Measurements from ENCODE around the gene GRM7.

Gene GRM7

GRCh38 chr3:7700539-7700938 is 839.6 kb downstream of the GRM7 start:
- Histone ChIP-seq H3K79me1 (ENCODE audit: low read length) (peaks cover 3% of the 10 kb centered on the region), H2AFZ (ENCODE audit: insufficient read depth, low read length, poor library complexity) (no peak overlapping the region), H4K12ac (ENCODE audit: low read depth, low read length) (no peak overlapping the region), H4K8ac (ENCODE audit: low read depth, low read length) (no peak overlapping the region), H3K27me3 (ENCODE audit: insufficient read depth, low read length) (no peaks in the 10 kb centered on the region), H3K9me3 (ENCODE audit: insufficient read depth, low read depth, low read length) (no peaks in the 10 kb centered on the region), H3K14ac (ENCODE audit: low read length) (no peak overlapping the region), H3K9ac (ENCODE audit: low read length) (no peak overlapping the region), H3K18ac (ENCODE audit: low read length) (no peak overlapping the region), H3K27ac (ENCODE audit: low read depth, low read length) (no peak overlapping the region), H3K4me1 (ENCODE audit: control insufficient read depth in 1 of 2, insufficient read depth in 2 of 2, low read length in 2 of 2) (no peaks in the 10 kb centered on the region), H3K4ac (ENCODE audit: low read depth, low read length) (no peak overlapping the region), H3K4me2 (ENCODE audit: low read length) (no peak overlapping the region), H2AK5ac (ENCODE audit: low read length) (no peak overlapping the region), H3K36me3 (ENCODE audit: control insufficient read depth in 1 of 2, insufficient read depth in 2 of 2, low read length in 2 of 2) (no peaks in the 10 kb centered on the region), H4K91ac (ENCODE audit: low read depth, low read length) (no peak overlapping the region), H2BK120ac (ENCODE audit: insufficient read depth, low read length, poor library complexity) (no peak overlapping the region), H3K79me2 (ENCODE audit: control insufficient read depth, insufficient read depth, low read length, poor library complexity) (no peaks in the 10 kb centered on the region), H3K23ac (ENCODE audit: low read length) (no peak overlapping the region), H3K4me3 (ENCODE audit: low read depth, low read length) (no peak overlapping the region), H2BK5ac (ENCODE audit: low read depth, low read length, poor library complexity) (no peak overlapping the region), H2BK12ac (ENCODE audit: low read length) (no peak overlapping the region)
- DNase-seq: no peak
- WGBS (ENCODE audit: extremely low coverage, insufficient coverage, insufficient read length): no CpG with 5 or more reads among the region's 2 CpGs

- no peaks in the 10 kb centered on the region for H3K27me3 ChIP-seq (ENCODE audit: insufficient read depth, low read length)
- WGBS (ENCODE audit: extremely low coverage, insufficient coverage, insufficient read length): no CpG with 5 or more reads among the region's 6 CpGs
Observed at GRCh38 chr3:7700977-7701376, 840.1 kb downstream of the GRM7 start.

GRCh38 chr3:7707187-7707586 is 846.3 kb downstream of the GRM7 start:
- no peak overlapping the region for H2BK12ac ChIP-seq (ENCODE audit: low read length)
- H3K36me3 ChIP-seq (ENCODE audit: control insufficient read depth in 1 of 2, insufficient read depth in 2 of 2, low read length in 2 of 2): no peaks in the 10 kb centered on the region
- H3K4ac ChIP-seq (ENCODE audit: low read depth, low read length): no peak overlapping the region
- H2AFZ ChIP-seq (ENCODE audit: insufficient read depth, low read length, poor library complexity): no peak overlapping the region
- peak in 1 of 2 donors; percentile 9 for DNase-seq
- no peak overlapping the region for H4K12ac ChIP-seq (ENCODE audit: low read depth, low read length)
- H3K23ac ChIP-seq (ENCODE audit: low read length): no peak overlapping the region
- H3K4me2 ChIP-seq (ENCODE audit: low read length): no peak overlapping the region
- no CpG with 5 or more reads among the region's 3 CpGs for WGBS (ENCODE audit: extremely low coverage, insufficient coverage, insufficient read length)
- no peak overlapping the region for H3K4me3 ChIP-seq (ENCODE audit: low read depth, low read length)
- no peaks in the 10 kb centered on the region for H3K27me3 ChIP-seq (ENCODE audit: insufficient read depth, low read length)
- no peak overlapping the region for H3K27ac ChIP-seq (ENCODE audit: low read depth, low read length)
- H4K8ac ChIP-seq (ENCODE audit: low read depth, low read length): peak overlapping the region; percentile 74
- H4K91ac ChIP-seq (ENCODE audit: low read depth, low read length): no peak overlapping the region
- H3K18ac ChIP-seq (ENCODE audit: low read length): no peak overlapping the region
- H3K14ac ChIP-seq (ENCODE audit: low read length): no peak overlapping the region
- no peak overlapping the region for H2AK5ac ChIP-seq (ENCODE audit: low read length)
- peaks cover 19% of the 10 kb centered on the region for H3K79me1 ChIP-seq (ENCODE audit: low read length)
- peaks cover 6 to 12% of the 10 kb centered on the region in 2 experiments for H3K4me1 ChIP-seq (ENCODE audit: control insufficient read depth in 1 of 2, insufficient read depth in 2 of 2, low read length in 2 of 2)
- H2BK120ac ChIP-seq (ENCODE audit: insufficient read depth, low read length, poor library complexity): no peak overlapping the region
- no peaks in the 10 kb centered on the region for H3K79me2 ChIP-seq (ENCODE audit: control insufficient read depth, insufficient read depth, low read length, poor library complexity)
- no peak overlapping the region for H3K9ac ChIP-seq (ENCODE audit: low read length)
- H2BK5ac ChIP-seq (ENCODE audit: low read depth, low read length, poor library complexity): peak overlapping the region; percentile 38
- no peaks in the 10 kb centered on the region for H3K9me3 ChIP-seq (ENCODE audit: insufficient read depth, low read depth, low read length)

More at GRCh38 chr3:7700977-7701376, 840.1 kb downstream of the GRM7 start:
- Histone ChIP-seq H2BK12ac (ENCODE audit: low read length) (no peak overlapping the region), H4K8ac (ENCODE audit: low read depth, low read length) (no peak overlapping the region), H3K23ac (ENCODE audit: low read length) (no peak overlapping the region), H3K79me2 (ENCODE audit: control insufficient read depth, insufficient read depth, low read length, poor library complexity) (no peaks in the 10 kb centered on the region), H3K18ac (ENCODE audit: low read length) (no peak overlapping the region), H3K4me3 (ENCODE audit: low read depth, low read length) (no peak overlapping the region), H2AFZ (ENCODE audit: insufficient read depth, low read length, poor library complexity) (no peak overlapping the region), H2BK5ac (ENCODE audit: low read depth, low read length, poor library complexity) (no peak overlapping the region), H3K4me1 (ENCODE audit: control insufficient read depth in 1 of 2, insufficient read depth in 2 of 2, low read length in 2 of 2) (no peaks in the 10 kb centered on the region), H4K12ac (ENCODE audit: low read depth, low read length) (no peak overlapping the region), H3K4ac (ENCODE audit: low read depth, low read length) (no peak overlapping the region), H3K79me1 (ENCODE audit: low read length) (peaks cover 3% of the 10 kb centered on the region), H3K9me3 (ENCODE audit: insufficient read depth, low read depth, low read length) (no peaks in the 10 kb centered on the region), H3K27ac (ENCODE audit: low read depth, low read length) (no peak overlapping the region), H3K9ac (ENCODE audit: low read length) (no peak overlapping the region), H3K14ac (ENCODE audit: low read length) (no peak overlapping the region), H3K4me2 (ENCODE audit: low read length) (no peak overlapping the region), H2AK5ac (ENCODE audit: low read length) (no peak overlapping the region), H4K91ac (ENCODE audit: low read depth, low read length) (no peak overlapping the region), H2BK120ac (ENCODE audit: insufficient read depth, low read length, poor library complexity) (no peak overlapping the region), H3K36me3 (ENCODE audit: control insufficient read depth in 1 of 2, insufficient read depth in 2 of 2, low read length in 2 of 2) (no peaks in the 10 kb centered on the region)
- no peak for DNase-seq

GRCh38 chr3:7709376-7710082 is 848.6 kb downstream of the GRM7 start:
- Histone ChIP-seq H2AFZ (ENCODE audit: insufficient read depth, low read length, poor library complexity) (no peak overlapping the region), H3K14ac (ENCODE audit: low read length) (peak overlapping the region; percentile 84), H3K27me3 (ENCODE audit: insufficient read depth, low read length) (no peaks in the 10 kb centered on the region), H3K4me2 (ENCODE audit: low read length) (no peak overlapping the region), H3K23ac (ENCODE audit: low read length) (no peak overlapping the region), H3K18ac (ENCODE audit: low read length) (no peak overlapping the region), H2BK12ac (ENCODE audit: low read length) (peak overlapping the region; percentile 95), H3K4me1 (ENCODE audit: control insufficient read depth in 1 of 2, insufficient read depth in 2 of 2, low read length in 2 of 2) (peaks cover 6 to 12% of the 10 kb centered on the region in 2 experiments), H4K8ac (ENCODE audit: low read depth, low read length) (peak overlapping the region; percentile 76), H4K91ac (ENCODE audit: low read depth, low read length) (peak overlapping the region; percentile 81), H3K4me3 (ENCODE audit: low read depth, low read length) (no peak overlapping the region), H3K79me1 (ENCODE audit: low read length) (peaks cover 19% of the 10 kb centered on the region), H2AK5ac (ENCODE audit: low read length) (no peak overlapping the region), H3K4ac (ENCODE audit: low read depth, low read length) (no peak overlapping the region), H3K9me3 (ENCODE audit: insufficient read depth, low read depth, low read length) (no peaks in the 10 kb centered on the region), H3K27ac (ENCODE audit: low read depth, low read length) (peak overlapping the region; percentile 77), H2BK5ac (ENCODE audit: low read depth, low read length, poor library complexity) (peak overlapping the region; percentile 88), H4K12ac (ENCODE audit: low read depth, low read length) (no peak overlapping the region), H3K79me2 (ENCODE audit: control insufficient read depth, insufficient read depth, low read length, poor library complexity) (no peaks in the 10 kb centered on the region), H2BK120ac (ENCODE audit: insufficient read depth, low read length, poor library complexity) (peak overlapping the region; percentile 96), H3K9ac (ENCODE audit: low read length) (no peak overlapping the region), H3K36me3 (ENCODE audit: control insufficient read depth in 1 of 2, insufficient read depth in 2 of 2, low read length in 2 of 2) (no peaks in the 10 kb centered on the region)
- DNase-seq: no peak
- no CpG with 5 or more reads among the region's 5 CpGs for WGBS (ENCODE audit: extremely low coverage, insufficient coverage, insufficient read length)
